IPS-15b (cell line): Measurements from ENCODE around the gene C2CD4B.

Source experiments
- H3K27me3 ChIP-seq: one replicate; pipeline ENCODE4 v1.6.1; 2013; ENCODE audit warnings: low read length; ENCODE audit not compliant: control insufficient read depth, insufficient read depth
- H3K36me3 ChIP-seq: one replicate; pipeline ENCODE4 v1.6.1; 2013; ENCODE audit warnings: low read length; ENCODE audit not compliant: control insufficient read depth, insufficient read depth
- H3K4me1 ChIP-seq: one replicate; pipeline ENCODE4 v1.6.1; 2013; ENCODE audit warnings: mild to moderate bottlenecking, low read length; ENCODE audit not compliant: control insufficient read depth, insufficient read depth
- H3K4me3 ChIP-seq: one replicate; pipeline ENCODE4 v1.5.1; 2013; ENCODE audit warnings: low read depth, low read length
- H3K9ac ChIP-seq: one replicate; pipeline ENCODE4 v1.6.1; 2013; ENCODE audit warnings: low read depth, mild to moderate bottlenecking, low read length
- H3K9me3 ChIP-seq: one replicate; pipeline ENCODE4 v1.6.1; 2013; ENCODE audit warnings: mild to moderate bottlenecking, low read length; ENCODE audit not compliant: control insufficient read depth, insufficient read depth

C2CD4B gene

DNA sequence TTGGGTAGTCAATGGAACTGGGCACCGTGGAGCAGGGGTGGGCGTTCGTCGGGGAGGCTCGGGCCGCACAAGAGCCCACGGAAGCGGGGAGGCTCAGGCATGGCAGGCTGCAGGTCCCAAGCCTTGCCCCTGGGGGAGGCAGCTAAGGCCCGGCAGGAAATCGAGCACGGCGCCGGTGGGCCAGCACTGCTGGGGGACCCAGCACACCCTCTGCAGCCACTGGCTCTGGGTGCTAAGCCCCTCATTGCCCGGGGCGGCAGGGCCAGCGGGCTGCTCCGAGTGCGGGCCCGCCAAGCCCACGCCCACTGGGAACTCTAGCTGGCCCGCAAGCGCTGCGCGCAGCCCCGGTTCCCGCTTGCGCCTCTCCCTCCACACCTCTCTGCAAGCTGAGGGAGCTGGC, 21.5 kb upstream of the C2CD4B start:
- Histone ChIP-seq H3K36me3 (no peaks in the 10 kb centered on the region), H3K4me1 (no peaks in the 10 kb centered on the region), H3K9ac (no peak overlapping the region), H3K27me3 (no peaks in the 10 kb centered on the region), H3K9me3 (no peaks in the 10 kb centered on the region), H3K4me3 (no peak overlapping the region)

GRCh38 chr15:62183130-62183529, 18.0 kb upstream of the C2CD4B start:
- H3K4me1 ChIP-seq = no peaks in the 10 kb centered on the region
- no peak overlapping the region for H3K9ac ChIP-seq
- H3K36me3 ChIP-seq = no peaks in the 10 kb centered on the region

DNA sequence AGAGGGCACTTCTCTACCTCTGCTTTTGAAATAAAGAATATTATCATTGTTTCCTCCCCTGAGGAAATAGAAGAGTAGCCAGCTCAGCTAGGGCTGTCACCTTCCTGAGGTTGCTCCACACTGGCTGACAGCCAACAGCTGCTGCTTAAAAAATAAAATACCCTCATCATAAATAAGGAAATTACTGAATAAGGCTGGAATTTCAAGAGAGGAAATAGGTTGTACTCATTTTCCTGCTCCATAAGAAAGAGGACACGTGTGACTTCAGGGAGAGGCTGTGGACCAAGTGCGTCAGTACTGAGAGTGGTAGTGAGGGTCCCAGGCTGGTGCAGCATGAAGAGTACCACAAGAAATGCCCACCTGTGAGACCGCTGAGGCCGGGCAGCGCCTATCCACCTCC, 8.1 kb upstream of the C2CD4B start:
- Histone ChIP-seq H3K4me3 (no peak overlapping the region), H3K4me1 (no peaks in the 10 kb centered on the region), H3K36me3 (no peaks in the 10 kb centered on the region), H3K9me3 (no peaks in the 10 kb centered on the region), H3K9ac (no peak overlapping the region), H3K27me3 (peaks cover 4% of the 10 kb centered on the region)

More at GRCh38 chr15:62183130-62183529, 18.0 kb upstream of the C2CD4B start:
- no peaks in the 10 kb centered on the region for H3K27me3 ChIP-seq
- H3K9me3 ChIP-seq = no peaks in the 10 kb centered on the region
- no peak overlapping the region for H3K4me3 ChIP-seq

GRCh38 chr15:62171882-62172281, 6.8 kb upstream of the C2CD4B start:
- no peaks in the 10 kb centered on the region for H3K4me1 ChIP-seq
- H3K27me3 ChIP-seq = peaks cover 13% of the 10 kb centered on the region
- H3K9ac ChIP-seq = no peak overlapping the region
- no peak overlapping the region for H3K4me3 ChIP-seq
- H3K36me3 ChIP-seq = no peaks in the 10 kb centered on the region
- no peaks in the 10 kb centered on the region for H3K9me3 ChIP-seq

GRCh38 chr15:62165793-62166375, 799 bp upstream of the C2CD4B start:
- Histone ChIP-seq H3K36me3 (no peaks in the 10 kb centered on the region), H3K4me3 (no peak overlapping the region), H3K4me1 (no peaks in the 10 kb centered on the region), H3K9me3 (no peaks in the 10 kb centered on the region), H3K9ac (no peak overlapping the region), H3K27me3 (peaks cover 57% of the 10 kb centered on the region)

GRCh38 chr15:62164396-62165103, 535 bp downstream of the C2CD4B start:
- H3K36me3 ChIP-seq = no peaks in the 10 kb centered on the region
- peaks cover 63% of the 10 kb centered on the region for H3K27me3 ChIP-seq
- H3K4me1 ChIP-seq = no peaks in the 10 kb centered on the region
- H3K9me3 ChIP-seq = no peaks in the 10 kb centered on the region
- H3K9ac ChIP-seq = no peak overlapping the region
- H3K4me3 ChIP-seq = peak overlapping the region; percentile 66

- Histone ChIP-seq H3K9me3 (no peaks in the 10 kb centered on the region), H3K27me3 (peaks cover 63% of the 10 kb centered on the region), H3K4me1 (no peaks in the 10 kb centered on the region), H3K9ac (no peak overlapping the region), H3K4me3 (peak overlapping the region; percentile 38), H3K36me3 (no peaks in the 10 kb centered on the region)
These were observed 1.1 kb downstream of the C2CD4B start for GRCh38 chr15:62164014-62164395.

DNA sequence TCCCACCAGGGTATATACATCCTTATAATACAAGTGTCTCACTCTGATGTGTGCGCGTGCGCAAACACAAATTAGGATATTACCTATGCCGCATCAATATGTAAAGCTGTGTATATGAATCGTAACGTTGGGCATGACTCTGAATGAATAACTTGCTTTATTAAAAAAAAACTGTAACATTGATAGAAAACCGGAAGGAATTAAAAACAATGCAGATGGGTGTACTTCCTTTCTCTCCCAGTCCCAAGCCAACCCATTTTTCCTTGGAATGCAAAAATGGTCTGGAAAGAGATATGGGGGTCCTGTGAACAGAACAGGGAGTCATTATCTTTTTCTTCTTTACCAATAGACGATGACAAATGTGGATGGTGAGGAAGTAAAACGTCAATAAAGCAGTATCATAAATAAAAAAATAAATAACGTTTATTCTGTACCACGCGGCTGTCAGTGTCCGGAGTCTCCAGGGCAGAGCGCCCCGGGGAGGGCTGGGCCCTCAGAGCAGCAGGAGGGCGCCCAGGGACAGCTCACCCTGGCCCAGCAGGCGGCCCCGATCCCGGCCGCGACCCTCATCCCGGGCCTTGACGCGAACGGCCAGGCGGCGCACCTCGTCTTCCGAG, 1.6 kb downstream of the C2CD4B start:
- H3K4me3 ChIP-seq = peak overlapping the region; percentile 38
- H3K27me3 ChIP-seq = peaks cover 60% of the 10 kb centered on the region
- H3K4me1 ChIP-seq = no peaks in the 10 kb centered on the region
- H3K9me3 ChIP-seq = no peaks in the 10 kb centered on the region
- no peak overlapping the region for H3K9ac ChIP-seq
- H3K36me3 ChIP-seq = no peaks in the 10 kb centered on the region

DNA sequence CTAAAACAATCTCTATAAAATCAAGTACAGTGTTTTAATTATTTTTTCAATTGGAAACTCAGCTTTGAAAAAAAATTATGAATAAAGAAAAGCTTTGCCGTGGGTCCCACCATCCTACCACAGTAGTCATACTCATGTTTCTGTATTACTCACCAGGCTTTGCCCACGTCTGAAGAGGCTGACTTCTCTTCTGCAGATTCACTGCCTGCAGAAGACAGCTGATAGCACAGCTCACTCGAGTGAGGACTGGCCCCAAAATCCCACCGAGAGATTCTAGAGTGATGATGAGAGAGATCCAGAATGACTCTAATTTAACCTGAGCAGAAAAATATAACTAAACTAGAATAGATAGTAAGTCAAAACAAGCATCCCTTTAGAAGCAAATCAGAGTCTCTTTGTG, 11.9 kb downstream of the C2CD4B start:
- Histone ChIP-seq H3K27me3 (no peaks in the 10 kb centered on the region), H3K4me3 (no peak overlapping the region), H3K36me3 (no peaks in the 10 kb centered on the region)

GRCh38 chr15:62150445-62150844, 14.6 kb downstream of the C2CD4B start:
- H3K4me1 ChIP-seq = no peaks in the 10 kb centered on the region
- H3K4me3 ChIP-seq = no peak overlapping the region
- H3K9me3 ChIP-seq = no peaks in the 10 kb centered on the region
- no peaks in the 10 kb centered on the region for H3K27me3 ChIP-seq
- H3K36me3 ChIP-seq = no peaks in the 10 kb centered on the region
- no peak overlapping the region for H3K9ac ChIP-seq

More for the DNA sequence above, 11.9 kb downstream of the C2CD4B start:
- no peaks in the 10 kb centered on the region for H3K9me3 ChIP-seq
- no peak overlapping the region for H3K9ac ChIP-seq
- no peaks in the 10 kb centered on the region for H3K4me1 ChIP-seq

GRCh38 chr15:62149729-62150128, 15.4 kb downstream of the C2CD4B start:
- no peaks in the 10 kb centered on the region for H3K9me3 ChIP-seq
- no peak overlapping the region for H3K4me3 ChIP-seq
- no peak overlapping the region for H3K9ac ChIP-seq
- H3K36me3 ChIP-seq = no peaks in the 10 kb centered on the region
- H3K4me1 ChIP-seq = no peaks in the 10 kb centered on the region
- no peaks in the 10 kb centered on the region for H3K27me3 ChIP-seq

- H3K27me3 ChIP-seq = no peaks in the 10 kb centered on the region
- H3K9me3 ChIP-seq = no peaks in the 10 kb centered on the region
- H3K9ac ChIP-seq = no peak overlapping the region
- no peak overlapping the region for H3K4me3 ChIP-seq
- no peaks in the 10 kb centered on the region for H3K36me3 ChIP-seq
- H3K4me1 ChIP-seq = peaks cover 2% of the 10 kb centered on the region
These were observed 17.5 kb downstream of the C2CD4B start for GRCh38 chr15:62147551-62147950.
